ENCODE measurements around the gene FOXQ1. TPM values are rescaled to one million over a fixed set of nuclear protein-coding genes. Genes with fewer than 3 reads are reported as not detected.

Gene FOXQ1
- total and polyA plus RNA-seq, 4 donors, result 1.5 to 22.9 (median 6.9) TPM

- H3K4me1 ChIP-seq (ENCODE audit: control insufficient read depth in 5 of 5, insufficient read depth in 5 of 5, low read length in 5 of 5), result peaks cover 0 to 45% (median 14%) of the 10 kb centered on the region in 5 donors
- H3K27me3 ChIP-seq (ENCODE audit: control insufficient read depth in 3 of 3, insufficient read depth in 3 of 3, low read length in 2 of 3), result no peaks in the 10 kb centered on the region
- ATAC-seq (ENCODE audit: insufficient read depth, low FRiP score) (no peak), DNase-seq (no peak)
- no peak overlapping the region for H3K9ac ChIP-seq (ENCODE audit: insufficient read depth in 1 of 2, low read length in 2 of 2)
- WGBS, 2 donors, result 90 to 91% methylated on average over 9 of the region's 9 CpGs
- H3K9me3 ChIP-seq (ENCODE audit: control insufficient read depth in 4 of 4, insufficient read depth in 3 of 4, low read length in 3 of 4), result peaks cover 0 to 2% (median 0%) of the 10 kb centered on the region in 4 donors
- TF ChIP-seq CTCF (IDR thresholded peaks at IDR 0.05; ENCODE audit: control extremely low read depth, extremely low read depth), result no peak
- H3K36me3 ChIP-seq (ENCODE audit: control insufficient read depth in 4 of 4, insufficient read depth in 4 of 4, low read length in 4 of 4), result peaks cover 0 to 3% (median 1%) of the 10 kb centered on the region in 4 donors
- H3K27ac ChIP-seq (ENCODE audit: low read depth in 1 of 2, low read length in 1 of 2), result no peak overlapping the region
- no peak overlapping the region for H3K4me3 ChIP-seq
Measured at GRCh38 chr6:1362643-1363042, 50.7 kb downstream of the FOXQ1 start.

- peak; percentile 19 to 72 (median 53) for DNase-seq
- H3K36me3 ChIP-seq (ENCODE audit: control insufficient read depth in 4 of 4, insufficient read depth in 4 of 4, low read length in 4 of 4), result peaks cover 0 to 3% (median 1%) of the 10 kb centered on the region in 4 donors
- H3K9ac ChIP-seq (ENCODE audit: insufficient read depth in 1 of 2, low read length in 2 of 2), result no peak overlapping the region
- no peak for ATAC-seq (ENCODE audit: insufficient read depth, low FRiP score)
- no peak overlapping the region for H3K4me3 ChIP-seq
- WGBS, 2 donors, result 61 to 64% methylated on average over 4 of the region's 4 CpGs
- no peaks in the 10 kb centered on the region for H3K27me3 ChIP-seq (ENCODE audit: control insufficient read depth in 3 of 3, insufficient read depth in 3 of 3, low read length in 2 of 3)
- peaks cover 0 to 45% (median 14%) of the 10 kb centered on the region in 5 donors for H3K4me1 ChIP-seq (ENCODE audit: control insufficient read depth in 5 of 5, insufficient read depth in 5 of 5, low read length in 5 of 5)
- H3K27ac ChIP-seq (ENCODE audit: low read depth in 1 of 2, low read length in 1 of 2), result peak overlapping the region in 1 of 2 donors; percentile 37
- H3K9me3 ChIP-seq (ENCODE audit: control insufficient read depth in 4 of 4, insufficient read depth in 3 of 4, low read length in 3 of 4), result peaks cover 0 to 2% (median 0%) of the 10 kb centered on the region in 4 donors
- TF ChIP-seq CTCF (IDR thresholded peaks at IDR 0.05; ENCODE audit: control extremely low read depth, extremely low read depth), result no peak
Measured at GRCh38 chr6:1363298-1363697, 51.4 kb downstream of the FOXQ1 start.

- DNase-seq (peak; percentile 76 to 93 (median 90)), ATAC-seq (ENCODE audit: insufficient read depth, low FRiP score) (peak; percentile 51)
- H3K9ac ChIP-seq (ENCODE audit: insufficient read depth in 1 of 2, low read length in 2 of 2), result peak overlapping the region in 1 of 2 donors; percentile 27
- no peak for TF ChIP-seq CTCF (IDR thresholded peaks at IDR 0.05; ENCODE audit: control extremely low read depth, extremely low read depth)
- peak overlapping the region in 1 of 2 donors; percentile 76 for H3K27ac ChIP-seq (ENCODE audit: low read depth in 1 of 2, low read length in 1 of 2)
- WGBS, 2 donors, result 55 to 59% methylated on average over 16 of the region's 16 CpGs
- H3K36me3 ChIP-seq (ENCODE audit: control insufficient read depth in 4 of 4, insufficient read depth in 4 of 4, low read length in 4 of 4), result peaks cover 0 to 3% (median 1%) of the 10 kb centered on the region in 4 donors
- no peak overlapping the region for H3K4me3 ChIP-seq
- no peaks in the 10 kb centered on the region for H3K27me3 ChIP-seq (ENCODE audit: control insufficient read depth in 3 of 3, insufficient read depth in 3 of 3, low read length in 2 of 3)
- peaks cover 0 to 45% (median 14%) of the 10 kb centered on the region in 5 donors for H3K4me1 ChIP-seq (ENCODE audit: control insufficient read depth in 5 of 5, insufficient read depth in 5 of 5, low read length in 5 of 5)
- H3K9me3 ChIP-seq (ENCODE audit: control insufficient read depth in 4 of 4, insufficient read depth in 3 of 4, low read length in 3 of 4), result peaks cover 0 to 2% (median 0%) of the 10 kb centered on the region in 4 donors
Measured at GRCh38 chr6:1363729-1364572, 52.1 kb downstream of the FOXQ1 start.

Other genes with a start within 250 kb of the FOXQ1 start
- 10 to 100 TPM; 17.2 to 22.9 TPM for gene FOXF2, start 77.5 kb downstream of the FOXQ1 start, total RNA-seq
- gene FOXF2, start 77.5 kb downstream of the FOXQ1 start, polyA plus RNA-seq, result 10 to 100 TPM in 1 of 2 donors, 1 to 10 TPM in 1; 8.3 to 11.4 TPM